Measurements from ENCODE around the gene ACOT8. TPM values are rescaled to one million over a fixed set of nuclear protein-coding genes. Genes with fewer than 3 reads are reported as not detected.

ACOT8 gene
- total and polyA plus RNA-seq, 2 of the 4 experiments (the other 2 are of a cell fraction), result 29.8 to 47.5 TPM

DNA sequence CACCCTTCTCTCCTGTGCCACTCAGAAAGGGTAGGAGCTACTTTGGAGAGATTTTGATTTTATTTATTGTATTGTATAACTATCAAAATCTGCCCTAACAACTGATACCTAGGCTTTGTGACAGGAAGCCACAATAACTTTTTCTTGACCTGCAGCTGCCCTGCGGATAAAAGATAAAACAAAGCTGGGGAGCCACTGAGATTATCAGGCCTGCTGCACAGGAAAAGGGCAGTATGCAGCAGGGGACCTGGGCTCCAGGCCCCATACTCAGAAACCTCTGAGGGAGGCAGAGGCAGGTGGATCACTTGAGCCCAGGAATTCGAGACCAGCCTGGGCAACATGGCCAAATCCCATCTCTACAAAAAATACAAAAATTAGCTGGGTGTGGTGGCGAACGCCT, 24.6 kb downstream of the ACOT8 start:
- BruUV-seq (replicated peaks), result no TSS peak
- Histone ChIP-seq H3K18ac (ENCODE audit: low read depth, low read length) (peak overlapping the region; percentile 67; the same call in 1 of the 2 replicates), H4K8ac (ENCODE audit: low read depth in 2 of 2, low read length in 2 of 2) (peak overlapping the region; percentile 68 to 96), H3K27ac (ENCODE audit: insufficient read depth, low read length) (peak overlapping the region; percentile 62; the same call in 1 of the 2 replicates), H2BK5ac (ENCODE audit: low read depth, low read length, poor library complexity, severe bottlenecking) (no peak overlapping the region), H2AK5ac (ENCODE audit: low read depth, low read length) (no peak overlapping the region), H3K27me3 (ENCODE audit: control insufficient read depth, insufficient read depth, low read length) (no peaks in the 10 kb centered on the region), H4K20me1 (ENCODE audit: insufficient read depth, low read length) (no peaks in the 10 kb centered on the region), H4K5ac (ENCODE audit: low read depth, low read length) (peak overlapping the region; percentile 78; the same call in 1 of the 2 replicates), H3K4me3 (ENCODE audit: insufficient read depth, low read depth, low read length) (no peak overlapping the region), H3K9me1 (ENCODE audit: insufficient read depth, low read length) (peaks cover 17% of the 10 kb centered on the region), H2BK20ac (ENCODE audit: low read depth, low read length) (no peak overlapping the region), H3K36me3 (ENCODE audit: control insufficient read depth, insufficient read depth, low read length) (peaks cover 9% of the 10 kb centered on the region), H3K79me1 (ENCODE audit: low read depth in 1 of 2, low read length in 2 of 2) (peaks cover 15 to 27% of the 10 kb centered on the region in 2 experiments), H2AK9ac (replicated peaks; ENCODE audit: low read depth, low read length, poor library complexity) (peak overlapping the region; percentile 7), H3K56ac (ENCODE audit: extremely low read depth, insufficient read depth, low read length) (no peak overlapping the region), H2BK15ac (ENCODE audit: low read depth, low read length) (peak overlapping the region; percentile 3; the same call in 1 of the 3 replicates), H3K23ac (ENCODE audit: low read depth, low read length) (no peak overlapping the region), H3K9ac (ENCODE audit: low read depth, low read length) (peak overlapping the region; percentile 62; the same call in 1 of the 2 replicates), H2AFZ (replicated peaks; ENCODE audit: low read length, poor library complexity) (no peak overlapping the region), H3K4ac (ENCODE audit: low read depth, low read length) (peak overlapping the region; percentile 81; the same call in 1 of the 2 replicates), H3K14ac (replicated peaks; ENCODE audit: low read depth, low read length) (no peak overlapping the region; the same call in 1 of the 2 replicates), H3K9me3 (ENCODE audit: control insufficient read depth, insufficient read depth, low read length) (no peaks in the 10 kb centered on the region), H2BK120ac (ENCODE audit: low read depth, low read length) (no peak overlapping the region), H3K4me2 (ENCODE audit: low read depth, low read length) (peak overlapping the region; percentile 75; the same call in 1 of the 2 replicates), H4K91ac (ENCODE audit: insufficient read depth, low read depth, low read length) (peak overlapping the region; percentile 88; the same call in 1 of the 2 replicates), H3K4me1 (ENCODE audit: control insufficient read depth, insufficient read depth, low read length) (peaks cover 20% of the 10 kb centered on the region)
- in situ Hi-C loops (cut with MboI; ENCODE audit: low sequenced_read_pairs), result no loop called here
- dilution Hi-C loops (cut with HindIII; ENCODE audit: low sequenced_read_pairs, unreplicated experiment), result no loop called here
- ATAC-seq (ENCODE audit: low read depth), result no peak
- ChIA-PET POLR2A (ENCODE audit: unreplicated experiment) (no interaction called here), CTCF (no interaction called here)
- DNase-seq, result no peak
- TF ChIP-seq FOS (IDR thresholded peaks at IDR 0.05; ENCODE audit: low read depth, low read length), result no peak
- TF ChIP-seq CEBPB (IDR thresholded peaks at IDR 0.05; ENCODE audit: low read depth, low read length), result no peak
- TF ChIP-seq, protein P1, sequence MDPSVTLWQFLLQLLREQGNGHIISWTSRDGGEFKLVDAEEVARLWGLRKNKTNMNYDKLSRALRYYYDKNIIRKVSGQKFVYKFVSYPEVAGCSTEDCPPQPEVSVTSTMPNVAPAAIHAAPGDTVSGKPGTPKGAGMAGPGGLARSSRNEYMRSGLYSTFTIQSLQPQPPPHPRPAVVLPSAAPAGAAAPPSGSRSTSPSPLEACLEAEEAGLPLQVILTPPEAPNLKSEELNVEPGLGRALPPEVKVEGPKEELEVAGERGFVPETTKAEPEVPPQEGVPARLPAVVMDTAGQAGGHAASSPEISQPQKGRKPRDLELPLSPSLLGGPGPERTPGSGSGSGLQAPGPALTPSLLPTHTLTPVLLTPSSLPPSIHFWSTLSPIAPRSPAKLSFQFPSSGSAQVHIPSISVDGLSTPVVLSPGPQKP (IDR thresholded peaks at IDR 0.05; ENCODE audit: borderline replicate concordance, low read depth, low read length), result no peak
- no peak for TF ChIP-seq RFX5 (IDR thresholded peaks at IDR 0.05; ENCODE audit: low read depth, low read length)
- no peak for TF ChIP-seq BHLHE40 (IDR thresholded peaks at IDR 0.05; ENCODE audit: low read depth, low read length)
- TF ChIP-seq USF2 (IDR thresholded peaks at IDR 0.05; ENCODE audit: low read depth, low read length), result no peak
- TF ChIP-seq, protein P2, sequence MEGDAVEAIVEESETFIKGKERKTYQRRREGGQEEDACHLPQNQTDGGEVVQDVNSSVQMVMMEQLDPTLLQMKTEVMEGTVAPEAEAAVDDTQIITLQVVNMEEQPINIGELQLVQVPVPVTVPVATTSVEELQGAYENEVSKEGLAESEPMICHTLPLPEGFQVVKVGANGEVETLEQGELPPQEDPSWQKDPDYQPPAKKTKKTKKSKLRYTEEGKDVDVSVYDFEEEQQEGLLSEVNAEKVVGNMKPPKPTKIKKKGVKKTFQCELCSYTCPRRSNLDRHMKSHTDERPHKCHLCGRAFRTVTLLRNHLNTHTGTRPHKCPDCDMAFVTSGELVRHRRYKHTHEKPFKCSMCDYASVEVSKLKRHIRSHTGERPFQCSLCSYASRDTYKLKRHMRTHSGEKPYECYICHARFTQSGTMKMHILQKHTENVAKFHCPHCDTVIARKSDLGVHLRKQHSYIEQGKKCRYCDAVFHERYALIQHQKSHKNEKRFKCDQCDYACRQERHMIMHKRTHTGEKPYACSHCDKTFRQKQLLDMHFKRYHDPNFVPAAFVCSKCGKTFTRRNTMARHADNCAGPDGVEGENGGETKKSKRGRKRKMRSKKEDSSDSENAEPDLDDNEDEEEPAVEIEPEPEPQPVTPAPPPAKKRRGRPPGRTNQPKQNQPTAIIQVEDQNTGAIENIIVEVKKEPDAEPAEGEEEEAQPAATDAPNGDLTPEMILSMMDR (conservative IDR thresholded peaks at IDR 0.05; ENCODE audit: low read depth, low read length), result no peak
- no peak for TF ChIP-seq RCOR1 (IDR thresholded peaks at IDR 0.05; ENCODE audit: insufficient replicate concordance, low read length)
- no peak for TF ChIP-seq MXI1 (IDR thresholded peaks at IDR 0.05; ENCODE audit: borderline replicate concordance, low read depth, low read length)
- no peak for TF ChIP-seq MAFK (IDR thresholded peaks at IDR 0.05; ENCODE audit: low read depth, low read length)
- no peak for TF ChIP-seq MAZ (IDR thresholded peaks at IDR 0.05; ENCODE audit: borderline replicate concordance, low read depth, low read length)
- no peak for TF ChIP-seq RAD21 (IDR thresholded peaks at IDR 0.05; ENCODE audit: low read length)
- no peak for TF ChIP-seq POLR2A (IDR thresholded peaks at IDR 0.05; ENCODE audit: low read depth, low read length)
- no peak for TF ChIP-seq CHD1 (IDR thresholded peaks at IDR 0.05; ENCODE audit: low read depth, low read length)
- no peak for TF ChIP-seq SMC3 (IDR thresholded peaks at IDR 0.05; ENCODE audit: low read depth, low read length)
- TF ChIP-seq NFE2L2 (IDR thresholded peaks at IDR 0.05; ENCODE audit: low read depth, low read length), result no peak
- WGBS, 2 experiments (ENCODE audit: extremely low coverage in 2 of 2, insufficient read length in 1 of 2), result 100% methylated on average over 1 of the region's 4 CpGs; no CpG with 5 or more reads in 1 of the 2 experiments
- intact Hi-C loops (cut with micrococcal nuclease), result loop anchor here (10.0 kb wide), 1 partner anchor 102 kb away; the partner anchor contains the start of gene PCIF1

Measured in IMR-90 (cell line).